ENCODE results near the gene ZNF48.

ZNF48 gene

GRCh38 chr16:30395155-30395991, at the start of gene ZNF48:
TSS of gene ZNF48 (plus strand) at chr16:30395420. CDS start at chr16:30395795, 375 bp downstream.
- DNase-seq, result peak; percentile 94

GRCh38 chr16:30346286-30346685, 48.9 kb upstream of the ZNF48 start:
- no peak for DNase-seq

- DNase-seq, result no peak
Observed at GRCh38 chr16:30348113-30348512, 47.1 kb upstream of the ZNF48 start.

GRCh38 chr16:30348929-30349328, 46.3 kb upstream of the ZNF48 start:
- DNase-seq, result no peak

- no peak for DNase-seq
Observed at GRCh38 chr16:30349675-30350074, 45.5 kb upstream of the ZNF48 start.

GRCh38 chr16:30350134-30350871, 44.9 kb upstream of the ZNF48 start:
- no peak for DNase-seq

- DNase-seq, result no peak
Observed at GRCh38 chr16:30351001-30351441, 44.2 kb upstream of the ZNF48 start.

- peak; percentile 70 for DNase-seq
Observed at GRCh38 chr16:30351586-30352419, 43.4 kb upstream of the ZNF48 start.

GRCh38 chr16:30352488-30353401, 42.5 kb upstream of the ZNF48 start:
- DNase-seq, result no peak

- DNase-seq, result no peak
Observed at GRCh38 chr16:30353438-30354129, 41.6 kb upstream of the ZNF48 start.

GRCh38 chr16:30354423-30355143, 40.6 kb upstream of the ZNF48 start:
- no peak for DNase-seq

- DNase-seq, result peak; percentile 98
Observed at GRCh38 chr16:30355144-30355953, 39.9 kb upstream of the ZNF48 start, which contains the start of gene CD2BP2. TSS of gene CD2BP2 (minus strand) at chr16:30355308. CDS start at chr16:30354681, 627 bp downstream.

GRCh38 chr16:30355954-30356308, 39.3 kb upstream of the ZNF48 start:
- DNase-seq, result peak; percentile 36

GRCh38 chr16:30356401-30357084, 38.7 kb upstream of the ZNF48 start:
- DNase-seq, result peak; percentile 64

GRCh38 chr16:30357085-30357714, 38.0 kb upstream of the ZNF48 start:
- DNase-seq, result no peak

GRCh38 chr16:30357715-30358576, 37.3 kb upstream of the ZNF48 start:
- DNase-seq, result no peak

- no peak for DNase-seq
Observed at GRCh38 chr16:30358577-30358936, 36.7 kb upstream of the ZNF48 start.
